GM21717 (cell line): ENCODE data around the gene CSNK2A3.
"Not testable (repeated sequence)": the region's sequence is repeated elsewhere in the genome, so short reads cannot be mapped to it uniquely, and the experiment has no call there.

ENCODE experiments used
- ATAC-seq: cut with Tn5 transposase; IDR thresholded peaks from one replicate; pipeline ENCODE4 v1.9.1; 2021; ENCODE audit warnings: mild to moderate bottlenecking, moderate library complexity; ENCODE audit not compliant: unreplicated experiment

The CSNK2A3 gene

GRCh38 chr11:11380340-11380739, 27.3 kb upstream of the CSNK2A3 start:
- no peak for ATAC-seq

GRCh38 chr11:11379661-11380060, 26.6 kb upstream of the CSNK2A3 start:
- ATAC-seq: no peak

GRCh38 chr11:11378184-11378940, 25.3 kb upstream of the CSNK2A3 start:
- no peak for ATAC-seq

- no peak for ATAC-seq
Observed at GRCh38 chr11:11374358-11375148, 21.5 kb upstream of the CSNK2A3 start.

GRCh38 chr11:11373934-11374333, 20.9 kb upstream of the CSNK2A3 start:
- ATAC-seq: no peak

GRCh38 chr11:11372461-11372860, 19.4 kb upstream of the CSNK2A3 start:
- no peak for ATAC-seq

GRCh38 chr11:11370962-11371303, 17.9 kb upstream of the CSNK2A3 start:
- no peak for ATAC-seq

GRCh38 chr11:11370255-11370961, 17.4 kb upstream of the CSNK2A3 start:
- no peak for ATAC-seq

GRCh38 chr11:11366793-11367192, 13.7 kb upstream of the CSNK2A3 start:
- ATAC-seq: no peak

GRCh38 chr11:11363674-11364073, 10.6 kb upstream of the CSNK2A3 start:
- ATAC-seq: no peak

GRCh38 chr11:11359611-11360010, 6.6 kb upstream of the CSNK2A3 start:
- ATAC-seq: no peak

GRCh38 chr11:11356842-11357241, 3.8 kb upstream of the CSNK2A3 start:
- no peak for ATAC-seq

- not testable (repeated sequence) for ATAC-seq
Observed at GRCh38 chr11:11351851-11352250, 1.2 kb downstream of the CSNK2A3 start.

GRCh38 chr11:11351042-11351586, 1.9 kb downstream of the CSNK2A3 start:
- no peak for ATAC-seq

- ATAC-seq: no peak
Observed at GRCh38 chr11:11349870-11350337, 3.1 kb downstream of the CSNK2A3 start.

GRCh38 chr11:11349106-11349825, 3.8 kb downstream of the CSNK2A3 start:
- ATAC-seq: no peak

- no peak for ATAC-seq
Observed at GRCh38 chr11:11348303-11348702, 4.7 kb downstream of the CSNK2A3 start.

- no peak for ATAC-seq
Observed at GRCh38 chr11:11347592-11347991, 5.5 kb downstream of the CSNK2A3 start.

- no peak for ATAC-seq
Observed at GRCh38 chr11:11346303-11346702, 6.7 kb downstream of the CSNK2A3 start.

- ATAC-seq: no peak
Observed at GRCh38 chr11:11345099-11345498, 8.0 kb downstream of the CSNK2A3 start.

- no peak for ATAC-seq
Observed at GRCh38 chr11:11344045-11344444, 9.0 kb downstream of the CSNK2A3 start.
